Tibial nerve (tissue), 4 donors: ENCODE data around the gene ASS1. TPM values are rescaled to one million over a fixed set of nuclear protein-coding genes. Genes with fewer than 3 reads are reported as not detected.

Experiments used
- DNase-seq, 2 donors: peaks; one replicate each; pipeline ENCODE4 v3.0.0-alpha.2; 2019; ENCODE audit warnings: low spot score in 2 of 2
- H3K27ac ChIP-seq, 4 donors: fragments of 200-600 bp; sonication (generic) in 3 of 4; one replicate each; pipeline ENCODE4 v1.5.1; 2017 to 2019; ENCODE audit warnings: mild to moderate bottlenecking in 1 of 4
- H3K27me3 ChIP-seq, 2 donors: fragments of 200-600 bp; sonication (generic) in 1 of 2; one replicate each; pipeline versions ENCODE4 v1.5.1 to v1.6.0; 2017 to 2019
- H3K36me3 ChIP-seq, 3 donors: fragments of 200-600 bp; sonication (generic); one replicate each; pipeline ENCODE4 v1.5.1; 2018 to 2019
- H3K4me1 ChIP-seq, 4 donors: fragments of 200-600 bp; sonication (generic) in 3 of 4; one replicate each; pipeline ENCODE4 v1.5.1; 2017 to 2019
- H3K4me3 ChIP-seq, 4 donors: fragments of 200-600 bp; sonication (generic) in 3 of 4; one replicate each; pipeline ENCODE4 v1.5.1; 2017 to 2019; ENCODE audit warnings: mild to moderate bottlenecking in 1 of 4, moderate library complexity in 1 of 4
- H3K9me3 ChIP-seq, 4 donors: fragments of 200-600 bp; sonication (generic) in 3 of 4; one replicate each; pipeline ENCODE4 v1.5.1; 2017 to 2019
- CTCF ChIP-seq, 5 experiments: fragments of 200-600 bp in 3 of 5; fragments of 450-650 bp in 2 of 5; sonication (generic) in 3 of 5; IDR thresholded peaks; one replicate each; pipeline ENCODE4 v1.5.1; 2016 to 2019; ENCODE audit warnings: antibody characterized with exemption in 5 of 5, mild to moderate bottlenecking in 3 of 5, moderate library complexity in 2 of 5
- EP300 ChIP-seq, 2 donors: sonication (generic); formaldehyde crosslinking; IDR thresholded peaks; one replicate each; pipeline ENCODE4 v1.6.1; 2017; ENCODE audit warnings: antibody characterized with exemption in 2 of 2, mild to moderate bottlenecking in 1 of 2
- POLR2A ChIP-seq, 2 donors: fragments of 450-650 bp; IDR thresholded peaks; one replicate each; pipeline ENCODE4 v1.6.1; 2017; ENCODE audit warnings: antibody characterized with exemption in 2 of 2, mild to moderate bottlenecking in 2 of 2, moderate library complexity in 2 of 2
- WGBS, 2 donors: methylation state at CpG; one replicate each; pipeline ENCODE4 v1.1.5; 2018; 5-methylcytosine and 5-hydroxymethylcytosine counted together
- total RNA-seq, 4 donors: library from RNA; depleted of rRNA; stranded (reverse); fragments of >200 nt; gene quantifications; one replicate each; pipeline ENCODE4 v1.1.0, GENCODE V29; 2016

Gene ASS1
- total RNA-seq, 4 donors from 2014 or later = 170 to 375 (median 297) TPM

DNA sequence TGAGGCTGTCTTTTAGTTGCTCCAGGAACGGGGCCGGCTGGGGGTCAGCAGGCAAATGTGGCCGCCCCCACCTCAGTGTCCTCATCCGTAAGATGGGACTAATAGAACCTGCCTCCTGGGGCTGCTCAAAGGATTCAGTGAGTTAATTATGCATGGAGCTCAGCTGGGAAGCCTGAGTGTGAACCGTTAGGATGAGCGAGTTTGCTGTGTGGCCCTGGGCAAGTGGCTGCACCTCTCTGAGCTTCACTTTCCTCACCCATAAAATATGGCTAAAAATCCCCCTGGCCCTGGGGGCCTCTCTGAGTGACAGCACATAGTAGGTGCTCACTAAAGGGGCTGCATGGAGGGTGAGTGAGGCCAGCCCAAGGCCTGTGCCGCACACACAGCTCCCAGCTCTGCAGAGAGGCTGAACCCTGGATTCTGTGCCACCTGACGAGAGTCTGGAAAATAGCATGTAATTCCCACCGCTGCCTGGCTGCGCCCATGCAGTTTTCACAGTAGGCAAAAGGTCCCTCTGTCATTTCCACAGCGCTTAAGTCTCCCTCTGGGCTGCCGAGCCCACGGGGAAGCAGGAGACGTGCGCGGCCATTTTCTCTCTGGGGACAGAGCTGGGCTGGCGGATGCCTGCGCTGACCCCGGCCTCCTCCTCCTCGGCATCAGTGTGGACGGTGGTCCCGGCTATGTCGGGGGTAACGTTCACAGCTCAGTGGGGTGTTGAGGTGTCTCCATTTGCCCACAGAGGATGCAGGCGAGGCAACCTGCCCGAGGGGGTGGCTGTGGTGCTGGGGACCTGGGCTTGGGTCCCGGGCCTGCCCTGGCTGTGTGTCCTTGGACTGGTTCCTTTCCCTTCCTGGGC lies 18.2 kb downstream of the ASS1 start:
- Histone ChIP-seq H3K4me1 (no peaks in the 10 kb centered on the region), H3K4me3 (no peak overlapping the region), H3K9me3 (no peaks in the 10 kb centered on the region), H3K27me3 (peaks cover 0 to 15% of the 10 kb centered on the region in 2 donors), H3K36me3 (peaks cover 0 to 35% (median 0%) of the 10 kb centered on the region in 3 donors), H3K27ac (no peak overlapping the region)
- TF ChIP-seq POLR2A (IDR thresholded peaks at IDR 0.05) = no peak
- TF ChIP-seq CTCF (IDR thresholded peaks at IDR 0.05) = no peak
- TF ChIP-seq EP300 (IDR thresholded peaks at IDR 0.05) = no peak
- DNase-seq = no peak
- WGBS, 2 donors = 83 to 84% methylated on average over 16 to 25 of the region's 27 CpGs

DNA sequence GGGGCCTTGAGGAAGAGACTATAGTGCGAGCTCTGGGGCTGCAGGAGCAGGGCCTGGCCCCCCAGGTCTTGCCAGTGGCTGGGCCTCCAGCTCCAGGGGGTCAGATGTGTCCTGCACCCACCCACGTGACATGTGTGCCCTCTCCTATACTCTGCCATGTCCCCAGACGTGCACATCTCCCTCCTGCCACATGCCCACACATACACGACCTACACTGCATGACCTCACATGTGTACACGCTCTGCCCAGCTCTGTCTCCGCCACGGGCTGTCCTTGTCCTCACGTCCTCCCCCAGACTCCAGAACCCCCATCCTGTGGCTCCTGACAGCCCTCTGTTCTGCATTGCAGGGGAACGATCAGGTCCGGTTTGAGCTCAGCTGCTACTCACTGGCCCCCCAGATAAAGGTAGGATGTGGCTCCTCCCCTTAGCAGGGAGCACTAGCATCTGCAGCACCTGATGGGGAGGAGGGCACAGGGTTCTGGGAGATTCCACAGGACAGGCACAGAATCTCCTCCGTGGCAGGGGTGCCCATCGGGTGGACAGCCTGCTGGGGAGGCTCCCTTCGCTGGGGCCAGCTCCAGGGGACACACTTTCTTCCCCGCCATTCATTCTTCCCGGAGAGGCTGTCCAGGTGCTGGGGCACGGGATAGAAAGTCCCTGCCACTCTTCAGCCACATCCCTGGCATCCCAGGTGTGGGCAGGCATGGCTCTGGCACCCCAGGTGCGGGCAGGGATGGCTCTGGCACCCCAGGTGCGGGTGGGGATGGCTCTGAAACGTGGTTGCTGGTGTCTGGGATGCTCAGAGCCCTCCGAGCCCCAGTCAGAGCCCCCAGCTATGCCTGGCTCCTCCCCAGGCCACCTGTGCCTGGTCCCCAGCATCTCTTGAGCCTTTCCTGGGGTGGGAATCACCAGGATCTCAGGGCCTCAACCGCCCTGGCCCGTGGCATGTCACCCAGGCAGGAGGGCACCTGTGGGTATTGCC lies 19.3 kb downstream of the ASS1 start:
- Histone ChIP-seq H3K9me3 (no peaks in the 10 kb centered on the region), H3K4me1 (no peaks in the 10 kb centered on the region), H3K27me3 (peaks cover 0 to 15% of the 10 kb centered on the region in 2 donors), H3K4me3 (no peak overlapping the region), H3K36me3 (peaks cover 0 to 28% (median 0%) of the 10 kb centered on the region in 3 donors), H3K27ac (no peak overlapping the region)
- TF ChIP-seq CTCF (IDR thresholded peaks at IDR 0.05) (no peak), POLR2A (IDR thresholded peaks at IDR 0.05) (no peak), EP300 (IDR thresholded peaks at IDR 0.05) (no peak)
- 77 to 79% methylated on average over 17 to 22 of the region's 22 CpGs for WGBS, 2 donors
- no peak for DNase-seq

GRCh38 chr9:130465383-130466096 lies 20.8 kb downstream of the ASS1 start:
- TF ChIP-seq POLR2A (IDR thresholded peaks at IDR 0.05) (no peak), EP300 (IDR thresholded peaks at IDR 0.05) (no peak), CTCF (IDR thresholded peaks at IDR 0.05) (no peak)
- WGBS, 2 donors = 50 to 68% methylated on average over 16 of the region's 16 CpGs
- Histone ChIP-seq H3K4me1 (no peaks in the 10 kb centered on the region), H3K4me3 (no peak overlapping the region), H3K36me3 (peaks cover 0 to 36% (median 0%) of the 10 kb centered on the region in 3 donors), H3K27me3 (peaks cover 0 to 13% of the 10 kb centered on the region in 2 donors), H3K27ac (no peak overlapping the region), H3K9me3 (no peaks in the 10 kb centered on the region)
- DNase-seq = no peak

DNA sequence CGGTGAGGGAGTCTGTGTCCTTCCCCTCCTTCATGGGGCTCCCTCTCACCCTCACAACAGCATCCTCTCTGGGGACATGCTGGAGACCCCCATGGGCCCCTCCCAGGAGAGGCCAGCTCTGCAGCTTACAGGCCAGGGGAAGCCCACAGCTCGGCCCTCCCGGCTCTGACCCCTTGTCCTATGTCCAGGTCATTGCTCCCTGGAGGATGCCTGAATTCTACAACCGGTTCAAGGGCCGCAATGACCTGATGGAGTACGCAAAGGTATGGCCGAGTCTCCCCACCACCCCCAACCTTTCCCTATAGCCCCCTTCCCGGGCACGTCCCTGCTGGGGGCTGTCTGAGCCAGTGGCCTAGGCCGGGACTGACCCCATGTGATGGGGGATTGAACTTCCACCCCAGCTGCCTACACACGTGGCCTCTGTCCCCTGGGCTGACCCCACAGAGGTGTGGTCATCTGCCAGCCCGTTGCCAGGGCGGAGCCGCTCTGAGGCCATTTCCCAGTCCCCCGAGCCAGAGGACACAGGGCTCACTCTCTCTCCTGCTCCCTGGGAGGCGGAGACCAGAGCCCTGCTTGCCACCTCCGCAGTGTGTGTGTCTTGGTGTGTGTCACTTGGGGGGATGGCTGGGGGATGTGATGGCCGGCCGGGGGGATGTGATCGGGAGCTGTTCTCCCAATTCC lies 21.9 kb downstream of the ASS1 start:
- WGBS, 2 donors = 60 to 65% methylated on average over 17 to 19 of the region's 20 CpGs
- Histone ChIP-seq H3K4me3 (no peak overlapping the region), H3K36me3 (peaks cover 0 to 40% (median 0%) of the 10 kb centered on the region in 3 donors), H3K27ac (no peak overlapping the region), H3K4me1 (no peaks in the 10 kb centered on the region), H3K9me3 (no peaks in the 10 kb centered on the region), H3K27me3 (peaks cover 0 to 14% of the 10 kb centered on the region in 2 donors)
- TF ChIP-seq CTCF (IDR thresholded peaks at IDR 0.05) = no peak
- TF ChIP-seq POLR2A (IDR thresholded peaks at IDR 0.05) = no peak
- no peak for TF ChIP-seq EP300 (IDR thresholded peaks at IDR 0.05)
- DNase-seq = no peak
